Right ventricle myocardium inferior (tissue), 1 donor: ENCODE results near the gene PRORP. TPM values are rescaled to one million over a fixed set of nuclear protein-coding genes. Genes with fewer than 3 reads are reported as not detected.

Experiments used
- ATAC-seq: fragments of 200-7000 bp; cut with Tn5 transposase; one replicate; pipeline ENCODE4 v1.9.1; 2020; ENCODE audit warnings: mild to moderate bottlenecking, moderate library complexity
- DNase-seq: peaks from one replicate; pipeline ENCODE4 v3.0.0; 2021; ENCODE audit errors: missing footprints
- intact Hi-C: fragments of 100-400 bp; cut with DNase I; formaldehyde crosslinking; loops from one replicate; pipeline ENCODE4 v1.11.0; 2022
- total RNA-seq: library from RNA; stranded (reverse); fragmentation: NEBNext Ultra II Directional; extraction: Animal tissue kit (Norgen Biotek cat#: 25700); gene quantifications from one replicate; pipeline ENCODE4 v1.2.1, GENCODE V29; 2021
- donor health status: DM: no; HTN: yes; CAD: no; lungs with severe emphysema.

Gene PRORP
- total RNA-seq, 1 donor from 2014 or later: 22.0 TPM

GRCh38 chr14:35164849-35165248 lies 42.5 kb downstream of the PRORP start:
- no peak for DNase-seq
- intact Hi-C loops: no loop called here
- no peak for ATAC-seq

DNA sequence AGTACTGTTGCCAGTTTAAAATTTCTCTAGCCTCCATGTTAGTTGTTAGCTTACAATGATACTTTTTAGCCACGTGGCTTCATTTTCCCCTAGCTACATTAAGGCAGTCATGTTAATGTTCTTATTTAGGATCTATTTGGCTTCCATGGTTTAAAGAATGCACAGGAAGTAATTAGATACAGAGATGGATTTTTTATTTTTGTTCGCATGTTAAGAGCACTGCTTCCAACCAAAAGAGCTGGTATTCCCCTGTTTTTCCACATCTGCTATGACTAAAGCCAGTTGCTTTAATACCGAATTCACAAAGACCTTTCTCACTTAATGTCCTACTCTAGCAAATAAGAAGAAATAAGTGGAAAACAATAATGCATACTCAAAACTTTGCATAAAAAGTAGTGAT lies 45.1 kb downstream of the PRORP start:
- DNase-seq (no peak), ATAC-seq (no peak)
- intact Hi-C loops: no loop called here

Other genes with a start within 250 kb of the PRORP start
- gene BAZ1A, start 247.2 kb upstream of the PRORP start, total RNA-seq: 5.6 TPM
- 29.6 TPM for gene SRP54, start 139.6 kb upstream of the PRORP start, total RNA-seq
- 66.5 TPM for gene FAM177A1, start 76.3 kb upstream of the PRORP start, total RNA-seq
- 26.8 TPM for gene PPP2R3C, start 562 bp upstream of the PRORP start, total RNA-seq
- 195 TPM for gene PSMA6, start 169.8 kb downstream of the PRORP start, total RNA-seq